ENCODE measurements around the gene RASGRF1. TPM values are rescaled to one million over a fixed set of nuclear protein-coding genes. Genes with fewer than 3 reads are reported as not detected.

Gene RASGRF1
- total RNA-seq, 2 experiments from 2014 or later = 0.02 TPM; not detected in 1

GRCh38 chr15:79051941-79052731, 38.4 kb downstream of the RASGRF1 start:
- no peak overlapping the region for H3K27ac Mint-ChIP-seq
- H3K4me1 Mint-ChIP-seq = no peaks in the 10 kb centered on the region
- ATAC-seq (no peak), DNase-seq (no peak)
- H3K4me3 Mint-ChIP-seq = no peak overlapping the region
- no peaks in the 10 kb centered on the region for H3K9me3 Mint-ChIP-seq (ENCODE audit: low read depth)
- H3K36me3 Mint-ChIP-seq = no peaks in the 10 kb centered on the region
- H3K27me3 Mint-ChIP-seq = peaks cover 5% of the 10 kb centered on the region
- CTCF ChIA-PET = no interaction called here

GRCh38 chr15:79051029-79051428, 39.6 kb downstream of the RASGRF1 start:
- H3K27me3 Mint-ChIP-seq = peaks cover 5% of the 10 kb centered on the region
- no peak overlapping the region for H3K27ac Mint-ChIP-seq
- H3K9me3 Mint-ChIP-seq (ENCODE audit: low read depth) = no peaks in the 10 kb centered on the region
- H3K4me3 Mint-ChIP-seq = no peak overlapping the region
- CTCF ChIA-PET = interaction anchor here (1.0 kb wide), 1 partner anchor 133 kb away, joined by 3 read pairs; no protein-coding TSS in a partner anchor
- no peaks in the 10 kb centered on the region for H3K36me3 Mint-ChIP-seq
- ATAC-seq (no peak), DNase-seq (no peak)
- H3K4me1 Mint-ChIP-seq = no peaks in the 10 kb centered on the region

- Mint-ChIP-seq H3K36me3 (no peaks in the 10 kb centered on the region), H3K27ac (no peak overlapping the region), H3K4me1 (no peaks in the 10 kb centered on the region), H3K27me3 (peaks cover 7% of the 10 kb centered on the region), H3K9me3 (ENCODE audit: low read depth) (no peaks in the 10 kb centered on the region), H3K4me3 (no peak overlapping the region)
- DNase-seq (no peak), ATAC-seq (no peak)
- CTCF ChIA-PET = interaction anchor here (1.0 kb wide), 1 partner anchor 134 kb away, joined by 3 read pairs; no protein-coding TSS in a partner anchor
Measured at GRCh38 chr15:79050341-79050740, 40.2 kb downstream of the RASGRF1 start.

- Mint-ChIP-seq H3K4me1 (no peaks in the 10 kb centered on the region), H3K4me3 (no peak overlapping the region), H3K27ac (no peak overlapping the region), H3K36me3 (no peaks in the 10 kb centered on the region), H3K27me3 (peaks cover 7% of the 10 kb centered on the region), H3K9me3 (ENCODE audit: low read depth) (no peaks in the 10 kb centered on the region)
- ATAC-seq (no peak), DNase-seq (no peak)
- CTCF ChIA-PET = no interaction called here
Measured at GRCh38 chr15:79049416-79049815, 41.2 kb downstream of the RASGRF1 start.

- H3K27me3 Mint-ChIP-seq = peaks cover 8% of the 10 kb centered on the region
- ATAC-seq (no peak), DNase-seq (no peak)
- no peak overlapping the region for H3K27ac Mint-ChIP-seq
- no peaks in the 10 kb centered on the region for H3K4me1 Mint-ChIP-seq
- H3K9me3 Mint-ChIP-seq (ENCODE audit: low read depth) = no peaks in the 10 kb centered on the region
- CTCF ChIA-PET = no interaction called here
- H3K36me3 Mint-ChIP-seq = no peaks in the 10 kb centered on the region
- H3K4me3 Mint-ChIP-seq = no peak overlapping the region
Measured at GRCh38 chr15:79047676-79048439, 42.7 kb downstream of the RASGRF1 start.

GRCh38 chr15:79046691-79047404, 43.7 kb downstream of the RASGRF1 start:
- CTCF ChIA-PET = no interaction called here
- DNase-seq = no peak
- ATAC-seq = no peak
- Mint-ChIP-seq H3K4me3 (no peak overlapping the region), H3K27me3 (peaks cover 8% of the 10 kb centered on the region), H3K4me1 (no peaks in the 10 kb centered on the region), H3K27ac (no peak overlapping the region), H3K36me3 (no peaks in the 10 kb centered on the region), H3K9me3 (ENCODE audit: low read depth) (no peaks in the 10 kb centered on the region)

GRCh38 chr15:79045041-79045440, 45.5 kb downstream of the RASGRF1 start:
- no peaks in the 10 kb centered on the region for H3K9me3 Mint-ChIP-seq (ENCODE audit: low read depth)
- no peak overlapping the region for H3K27ac Mint-ChIP-seq
- CTCF ChIA-PET = no interaction called here
- H3K4me3 Mint-ChIP-seq = no peak overlapping the region
- DNase-seq (no peak), ATAC-seq (no peak)
- H3K4me1 Mint-ChIP-seq = no peaks in the 10 kb centered on the region
- peaks cover 8% of the 10 kb centered on the region for H3K27me3 Mint-ChIP-seq
- H3K36me3 Mint-ChIP-seq = no peaks in the 10 kb centered on the region

GRCh38 chr15:79042213-79042928, 48.2 kb downstream of the RASGRF1 start:
- DNase-seq = no peak
- H3K4me1 Mint-ChIP-seq = no peaks in the 10 kb centered on the region
- no peak overlapping the region for H3K27ac Mint-ChIP-seq
- CTCF ChIA-PET = interaction anchor here (2.3 kb wide), 1 partner anchor 15 kb away, joined by 6 read pairs; no protein-coding TSS in a partner anchor
- no peak for ATAC-seq
- no peaks in the 10 kb centered on the region for H3K36me3 Mint-ChIP-seq
- no peaks in the 10 kb centered on the region for H3K9me3 Mint-ChIP-seq (ENCODE audit: low read depth)
- peaks cover 11% of the 10 kb centered on the region for H3K27me3 Mint-ChIP-seq
- H3K4me3 Mint-ChIP-seq = no peak overlapping the region

- H3K27me3 Mint-ChIP-seq = peaks cover 15% of the 10 kb centered on the region
- DNase-seq (no peak), ATAC-seq (no peak)
- no peaks in the 10 kb centered on the region for H3K4me1 Mint-ChIP-seq
- H3K4me3 Mint-ChIP-seq = no peak overlapping the region
- no peak overlapping the region for H3K27ac Mint-ChIP-seq
- CTCF ChIA-PET = interaction anchor here (2.3 kb wide), 1 partner anchor 14 kb away, joined by 6 read pairs; no protein-coding TSS in a partner anchor
- no peaks in the 10 kb centered on the region for H3K9me3 Mint-ChIP-seq (ENCODE audit: low read depth)
- H3K36me3 Mint-ChIP-seq = no peaks in the 10 kb centered on the region
Measured at GRCh38 chr15:79041601-79042168, 48.9 kb downstream of the RASGRF1 start.

- ATAC-seq = no peak
- Mint-ChIP-seq H3K27ac (no peak overlapping the region), H3K27me3 (peaks cover 29% of the 10 kb centered on the region), H3K36me3 (no peaks in the 10 kb centered on the region), H3K4me1 (no peaks in the 10 kb centered on the region), H3K9me3 (ENCODE audit: low read depth) (no peaks in the 10 kb centered on the region), H3K4me3 (no peak overlapping the region)
- CTCF ChIA-PET = no interaction called here
- DNase-seq = no peak
Measured at GRCh38 chr15:79037848-79038247, 52.7 kb downstream of the RASGRF1 start.

- ATAC-seq = no peak
- Mint-ChIP-seq H3K36me3 (no peaks in the 10 kb centered on the region), H3K27ac (no peak overlapping the region), H3K4me3 (no peak overlapping the region), H3K27me3 (peaks cover 29% of the 10 kb centered on the region), H3K4me1 (no peaks in the 10 kb centered on the region), H3K9me3 (ENCODE audit: low read depth) (no peaks in the 10 kb centered on the region)
- CTCF ChIA-PET = no interaction called here
- DNase-seq = no peak
Measured at GRCh38 chr15:79036323-79036722, 54.3 kb downstream of the RASGRF1 start.

GRCh38 chr15:79035814-79036213, 54.8 kb downstream of the RASGRF1 start:
- ATAC-seq (no peak), DNase-seq (no peak)
- Mint-ChIP-seq H3K4me1 (no peaks in the 10 kb centered on the region), H3K27ac (no peak overlapping the region), H3K27me3 (peaks cover 29% of the 10 kb centered on the region), H3K9me3 (ENCODE audit: low read depth) (no peaks in the 10 kb centered on the region), H3K36me3 (no peaks in the 10 kb centered on the region), H3K4me3 (no peak overlapping the region)
- CTCF ChIA-PET = interaction anchor here (1.4 kb wide), 1 partner anchor 149 kb away, joined by 3 read pairs; no protein-coding TSS in a partner anchor

Data from activated CD8-positive, alpha-beta memory T cell treated with anti-CD3 and anti-CD28 coated beads, Interleukin-2, amount 10 ng/mL, durations not matched to agents 7 days and 5 days (primary cell).